Epithelial cell of prostate (primary cell): ENCODE data around the gene DCTN1.

Experiments used
- DNase-seq: peaks from one replicate; pipeline ENCODE4 v3.0.0-alpha.2; 2011; ENCODE audit warnings: low read depth, low spot score
- H3K27ac ChIP-seq: fragments of 450-650 bp; 2 replicates; pipeline ENCODE4 v1.5.1; 2017; ENCODE audit warnings: mild to moderate bottlenecking

DCTN1 gene

DNA sequence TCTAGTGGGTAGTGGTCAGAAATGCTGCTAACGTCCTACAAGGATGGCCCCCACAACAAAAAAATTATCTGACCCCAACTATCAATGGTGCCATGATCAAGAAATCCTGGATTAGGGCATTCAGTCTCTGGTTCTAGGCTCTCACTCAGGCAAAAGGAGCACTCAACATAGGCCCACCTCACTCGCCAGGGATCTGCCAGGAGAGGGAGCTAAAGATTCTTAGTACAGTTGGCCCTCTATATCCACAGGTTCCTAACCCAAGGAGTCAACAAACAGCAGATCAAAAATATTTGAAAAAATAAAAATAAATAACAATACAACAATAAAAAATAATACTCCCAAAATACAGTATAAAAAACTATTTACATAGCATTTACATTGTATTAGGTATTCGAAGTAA is 46.9 kb downstream of the DCTN1 start:
- DNase-seq: no peak
- no peak overlapping the region for H3K27ac ChIP-seq

DNA sequence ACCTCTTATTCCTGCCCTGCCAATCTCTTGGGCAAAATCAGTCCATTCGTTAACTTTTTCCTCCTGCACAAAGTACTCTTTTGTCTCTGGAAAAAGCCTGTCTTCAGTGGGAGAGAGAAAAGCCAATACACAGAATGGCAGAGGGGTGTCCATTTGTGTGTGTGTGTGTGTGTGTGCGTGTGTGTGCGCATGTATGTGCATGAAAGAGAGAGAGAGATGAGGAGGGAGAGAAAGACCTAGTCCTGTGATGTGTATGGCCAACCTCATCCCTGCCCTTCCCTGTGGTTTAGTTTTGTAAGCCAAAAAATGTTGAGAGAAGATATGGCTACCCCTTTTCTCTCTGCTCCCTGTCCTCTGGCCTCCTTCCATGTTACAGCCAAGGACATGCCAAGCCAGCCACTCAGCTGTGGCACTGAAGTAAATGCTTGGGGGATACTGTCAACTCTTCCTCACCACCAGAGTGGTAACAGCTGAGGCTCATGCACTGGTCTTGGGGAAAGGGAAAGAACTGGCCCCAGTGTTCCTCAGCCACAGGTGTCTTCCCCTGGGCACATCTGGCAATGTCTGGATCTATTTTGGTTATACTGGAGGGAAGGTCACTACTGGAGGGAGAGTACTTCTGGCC is 47.4 kb downstream of the DCTN1 start:
- DNase-seq: no peak
- H3K27ac ChIP-seq: no peak overlapping the region

DNA sequence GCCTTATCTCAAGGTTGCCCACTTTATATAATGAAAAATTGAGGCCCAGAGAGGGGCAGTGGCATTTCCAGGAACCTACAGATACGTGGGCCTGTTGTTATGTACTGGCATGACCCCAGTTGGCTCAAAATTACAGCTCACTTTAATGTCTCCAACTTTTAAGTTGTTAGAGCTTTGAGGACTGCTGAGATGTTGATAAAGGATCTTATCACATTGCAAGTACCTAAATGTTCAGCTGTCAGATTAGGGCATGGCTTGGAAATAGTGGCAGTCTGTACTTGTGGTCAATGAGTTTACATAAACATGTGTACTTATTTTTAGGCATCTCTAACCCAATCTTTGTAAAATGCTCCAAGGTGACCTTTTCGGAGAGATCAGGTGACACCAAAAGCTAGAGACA is 51.5 kb downstream of the DCTN1 start:
- no peak for DNase-seq
- no peak overlapping the region for H3K27ac ChIP-seq

GRCh38 chr2:74328074-74328473 is 52.0 kb downstream of the DCTN1 start:
- no peak overlapping the region for H3K27ac ChIP-seq
- no peak for DNase-seq

GRCh38 chr2:74327627-74328026 is 52.5 kb downstream of the DCTN1 start:
- DNase-seq: no peak
- H3K27ac ChIP-seq: no peak overlapping the region

- no peak for DNase-seq
- no peak overlapping the region for H3K27ac ChIP-seq
Measured at GRCh38 chr2:74327199-74327598, 52.9 kb downstream of the DCTN1 start.

DNA sequence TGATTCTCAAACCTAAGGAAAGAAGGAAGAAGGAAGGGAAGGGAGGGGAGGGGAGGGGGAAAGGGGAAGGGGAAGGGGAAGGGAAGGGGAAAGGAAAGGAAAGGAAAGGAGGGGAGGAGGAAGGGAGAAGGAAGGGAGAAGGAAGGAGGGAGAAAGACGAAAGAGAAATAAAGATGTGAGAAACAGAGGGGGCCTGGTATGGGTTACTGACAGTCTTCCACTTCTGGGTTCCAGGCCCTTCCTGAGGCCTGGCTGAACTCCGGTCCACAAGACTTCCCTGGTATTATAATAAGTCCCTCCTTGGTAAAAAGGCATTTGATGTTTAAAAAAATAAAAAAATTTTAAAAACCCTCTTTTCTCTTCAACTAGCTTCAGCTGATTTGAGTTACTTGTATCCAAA is 54.3 kb downstream of the DCTN1 start:
- DNase-seq: no peak
- H3K27ac ChIP-seq: no peak overlapping the region

GRCh38 chr2:74321737-74322136 is 58.4 kb downstream of the DCTN1 start:
- H3K27ac ChIP-seq: no peak overlapping the region
- no peak for DNase-seq

DNA sequence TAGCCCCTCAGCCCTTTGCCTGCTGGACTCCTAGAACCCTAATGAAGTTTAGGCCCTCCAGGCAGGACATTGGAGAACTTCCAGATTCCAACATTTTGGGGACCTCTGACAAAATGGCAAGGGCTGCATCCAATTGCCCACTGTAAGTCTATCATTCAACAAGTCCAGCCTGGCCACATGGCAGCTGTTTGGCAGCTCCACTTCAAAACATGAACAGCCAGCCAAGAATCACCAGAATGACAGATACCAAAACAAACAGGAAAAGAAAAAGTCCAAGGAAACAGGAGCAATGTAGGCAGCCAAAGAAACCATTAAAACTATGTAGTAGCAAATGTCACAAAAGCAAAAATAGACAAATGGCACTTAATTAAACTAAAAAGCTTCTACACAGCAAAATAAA is 62.4 kb downstream of the DCTN1 start:
- H3K27ac ChIP-seq: no peak overlapping the region
- DNase-seq: no peak

DNA sequence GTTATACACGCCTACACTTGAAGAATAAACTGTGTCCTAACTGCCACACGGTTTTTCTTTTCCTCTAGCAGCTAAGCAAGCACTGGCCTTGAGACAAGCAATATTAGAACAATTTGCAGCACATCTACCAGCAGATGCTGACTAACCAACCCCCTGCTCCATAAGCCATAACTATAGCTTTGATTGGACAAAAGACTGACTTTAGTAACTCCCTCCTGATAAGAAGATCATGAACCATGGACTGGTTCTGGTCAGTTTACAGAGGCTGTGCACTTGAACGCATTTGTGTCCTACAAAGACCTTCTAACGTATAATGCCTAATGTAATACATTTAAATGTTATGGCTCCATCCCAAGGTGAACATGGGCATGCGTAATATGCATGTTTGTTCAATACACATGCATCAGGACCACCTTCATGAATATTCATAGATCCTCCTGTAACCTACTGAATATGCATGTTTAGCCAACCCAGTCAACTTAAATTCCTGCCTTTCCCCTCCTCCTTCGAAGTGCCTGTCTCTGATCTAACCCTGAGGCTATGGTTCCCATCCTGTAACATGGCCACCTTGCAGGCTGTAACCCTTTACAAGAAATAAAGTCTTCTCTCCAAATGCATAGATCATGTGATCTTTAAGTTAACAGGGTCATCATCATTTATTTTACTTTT is 63.4 kb downstream of the DCTN1 start:
- no peak overlapping the region for H3K27ac ChIP-seq

GRCh38 chr2:74314107-74314506 is 66.0 kb downstream of the DCTN1 start:
- no peak for DNase-seq
- H3K27ac ChIP-seq: no peak overlapping the region

More for the DNA sequence above, 63.4 kb downstream of the DCTN1 start:
- DNase-seq: no peak

- H3K27ac ChIP-seq: no peak overlapping the region
- no peak for DNase-seq
Measured at GRCh38 chr2:74313497-74313896, 66.6 kb downstream of the DCTN1 start.

DNA sequence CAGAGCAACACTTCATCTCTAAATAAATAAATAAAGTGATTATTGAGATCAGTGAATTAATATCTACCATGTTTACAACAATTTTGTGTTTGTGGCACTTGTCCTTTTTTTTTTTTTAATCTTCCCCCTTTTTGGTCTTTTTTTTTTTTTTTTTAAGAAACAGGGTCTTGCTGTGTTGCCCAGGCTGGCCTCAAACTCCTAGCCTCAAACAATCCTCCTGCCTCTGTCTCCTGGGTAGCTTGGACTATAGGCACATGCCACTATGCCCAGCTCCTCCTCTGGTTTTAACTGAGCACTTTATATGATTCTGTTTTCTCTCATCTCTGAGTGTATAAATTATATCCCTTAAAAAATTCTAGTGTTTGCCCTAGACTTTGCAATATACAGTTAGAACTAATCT is 67.2 kb downstream of the DCTN1 start:
- DNase-seq: no peak
- no peak overlapping the region for H3K27ac ChIP-seq
